KMS-11 (cell line): ENCODE measurements around the gene CES3.

Experiments used
- H2AFZ ChIP-seq: fragments of 200-600 bp; sonication (generic); 2 replicates; pipeline ENCODE4 v1.6.1; 2016; ENCODE audit warnings: antibody characterized with exemption, mixed run types, low read depth
- H3K27ac ChIP-seq: fragments of 200-600 bp; sonication (generic); 2 replicates; pipeline ENCODE4 v1.6.1; 2016; ENCODE audit warnings: mild to moderate bottlenecking, mixed run types
- H3K27me3 ChIP-seq: fragments of 200-600 bp; sonication (generic); 2 replicates; pipeline ENCODE4 v1.6.1; 2017; ENCODE audit warnings: mild to moderate bottlenecking, low read depth, mixed run types, moderate library complexity; ENCODE audit not compliant: insufficient read depth
- H3K36me3 ChIP-seq: fragments of 200-600 bp; sonication (generic); 2 replicates; pipeline ENCODE4 v1.6.1; 2017; ENCODE audit warnings: mild to moderate bottlenecking, mixed run types; ENCODE audit not compliant: insufficient read depth
- H3K4me1 ChIP-seq: fragments of 200-600 bp; sonication (generic); 2 replicates; pipeline ENCODE4 v1.6.1; 2016; ENCODE audit warnings: mild to moderate bottlenecking, low read depth, mixed run types; ENCODE audit not compliant: poor library complexity, severe bottlenecking
- H3K4me2 ChIP-seq: fragments of 200-600 bp; sonication (generic); 2 replicates; pipeline ENCODE4 v1.7.0; 2016; ENCODE audit warnings: mild to moderate bottlenecking, mixed run types
- H3K4me3 ChIP-seq: fragments of 200-600 bp; sonication (generic); IDR thresholded peaks from 2 replicates; pipeline ENCODE4 v1.6.1; 2017; ENCODE audit warnings: low read depth, low read length, mixed read lengths; ENCODE audit not compliant: insufficient read depth
- H3K79me2 ChIP-seq: fragments of 200-600 bp; sonication (generic); 2 replicates; pipeline ENCODE4 v1.6.1; 2016; ENCODE audit warnings: low read depth, mixed run types; ENCODE audit not compliant: insufficient read depth
- H3K9ac ChIP-seq: fragments of 200-600 bp; sonication (generic); 2 replicates; pipeline ENCODE4 v1.6.1; 2016; ENCODE audit warnings: mild to moderate bottlenecking, mixed run types
- H4K20me1 ChIP-seq: fragments of 200-600 bp; sonication (generic); 2 replicates; pipeline ENCODE4 v1.6.1; 2016; ENCODE audit warnings: mild to moderate bottlenecking, mixed run types; ENCODE audit not compliant: insufficient read depth
- TF ChIP-seq, protein P1 (sequence below): fragments of 200-600 bp; sonication (generic); conservative IDR thresholded peaks from 2 replicates; pipeline ENCODE4 v1.6.1; 2017; ENCODE audit warnings: low read depth, mild to moderate bottlenecking, antibody characterized with exemption, low read length, moderate library complexity, mixed read lengths

The CES3 gene, protein sequence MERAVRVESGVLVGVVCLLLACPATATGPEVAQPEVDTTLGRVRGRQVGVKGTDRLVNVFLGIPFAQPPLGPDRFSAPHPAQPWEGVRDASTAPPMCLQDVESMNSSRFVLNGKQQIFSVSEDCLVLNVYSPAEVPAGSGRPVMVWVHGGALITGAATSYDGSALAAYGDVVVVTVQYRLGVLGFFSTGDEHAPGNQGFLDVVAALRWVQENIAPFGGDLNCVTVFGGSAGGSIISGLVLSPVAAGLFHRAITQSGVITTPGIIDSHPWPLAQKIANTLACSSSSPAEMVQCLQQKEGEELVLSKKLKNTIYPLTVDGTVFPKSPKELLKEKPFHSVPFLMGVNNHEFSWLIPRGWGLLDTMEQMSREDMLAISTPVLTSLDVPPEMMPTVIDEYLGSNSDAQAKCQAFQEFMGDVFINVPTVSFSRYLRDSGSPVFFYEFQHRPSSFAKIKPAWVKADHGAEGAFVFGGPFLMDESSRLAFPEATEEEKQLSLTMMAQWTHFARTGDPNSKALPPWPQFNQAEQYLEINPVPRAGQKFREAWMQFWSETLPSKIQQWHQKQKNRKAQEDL

DNA sequence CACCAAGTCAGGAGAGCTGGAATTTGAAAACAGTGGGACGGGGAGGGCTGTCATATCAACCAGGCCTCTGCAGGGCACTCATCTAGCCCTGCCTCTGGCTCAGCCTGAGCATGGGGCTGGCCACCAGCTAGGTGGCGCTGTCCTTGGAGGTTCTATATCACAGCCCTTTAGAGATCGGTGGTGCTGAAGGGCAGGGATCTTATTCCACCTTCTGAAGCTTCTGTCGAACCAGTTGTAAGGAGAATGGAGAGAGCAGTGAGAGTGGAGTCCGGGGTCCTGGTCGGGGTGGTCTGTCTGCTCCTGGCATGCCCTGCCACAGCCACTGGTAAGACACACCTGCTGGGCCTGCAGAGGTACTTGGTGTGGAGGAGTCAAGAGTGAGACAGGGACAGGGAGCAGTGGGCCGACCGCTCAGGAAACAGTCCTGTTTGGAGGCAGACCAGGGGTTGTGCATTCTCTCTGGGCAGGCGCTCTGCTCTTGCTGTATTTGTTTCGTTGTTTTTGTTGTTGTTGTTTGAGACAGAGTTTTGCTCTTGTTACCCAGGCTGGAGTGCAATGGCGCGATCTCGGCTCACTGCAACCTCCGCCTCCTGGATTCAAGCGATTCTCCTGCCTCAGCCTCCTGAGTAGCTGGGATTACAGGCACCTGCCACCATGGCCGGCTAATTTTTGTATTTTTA is at the start of gene CES3:
Gene CES3, plus strand, starts transcription at position 202 of the 680 bp plus-strand sequence. Its CDS starts 42 bp downstream, at position 244.
- Histone ChIP-seq H3K36me3 (no peaks in the 10 kb centered on the region), H2AFZ (peak within 1 kb of the TSS; percentile 82), H4K20me1 (no peaks in the 10 kb centered on the region), H3K4me1 (peaks cover 3% of the 10 kb centered on the region), H3K27ac (no peak within 1 kb of the TSS), H3K4me3 (no peak within 1 kb of the TSS), H3K79me2 (no peaks in the 10 kb centered on the region), H3K4me2 (peak within 1 kb of the TSS; percentile 68), H3K9ac (no peak within 1 kb of the TSS), H3K27me3 (no peaks in the 10 kb centered on the region)
- TF ChIP-seq, protein P1, sequence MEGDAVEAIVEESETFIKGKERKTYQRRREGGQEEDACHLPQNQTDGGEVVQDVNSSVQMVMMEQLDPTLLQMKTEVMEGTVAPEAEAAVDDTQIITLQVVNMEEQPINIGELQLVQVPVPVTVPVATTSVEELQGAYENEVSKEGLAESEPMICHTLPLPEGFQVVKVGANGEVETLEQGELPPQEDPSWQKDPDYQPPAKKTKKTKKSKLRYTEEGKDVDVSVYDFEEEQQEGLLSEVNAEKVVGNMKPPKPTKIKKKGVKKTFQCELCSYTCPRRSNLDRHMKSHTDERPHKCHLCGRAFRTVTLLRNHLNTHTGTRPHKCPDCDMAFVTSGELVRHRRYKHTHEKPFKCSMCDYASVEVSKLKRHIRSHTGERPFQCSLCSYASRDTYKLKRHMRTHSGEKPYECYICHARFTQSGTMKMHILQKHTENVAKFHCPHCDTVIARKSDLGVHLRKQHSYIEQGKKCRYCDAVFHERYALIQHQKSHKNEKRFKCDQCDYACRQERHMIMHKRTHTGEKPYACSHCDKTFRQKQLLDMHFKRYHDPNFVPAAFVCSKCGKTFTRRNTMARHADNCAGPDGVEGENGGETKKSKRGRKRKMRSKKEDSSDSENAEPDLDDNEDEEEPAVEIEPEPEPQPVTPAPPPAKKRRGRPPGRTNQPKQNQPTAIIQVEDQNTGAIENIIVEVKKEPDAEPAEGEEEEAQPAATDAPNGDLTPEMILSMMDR, result peak; percentile 91

DNA sequence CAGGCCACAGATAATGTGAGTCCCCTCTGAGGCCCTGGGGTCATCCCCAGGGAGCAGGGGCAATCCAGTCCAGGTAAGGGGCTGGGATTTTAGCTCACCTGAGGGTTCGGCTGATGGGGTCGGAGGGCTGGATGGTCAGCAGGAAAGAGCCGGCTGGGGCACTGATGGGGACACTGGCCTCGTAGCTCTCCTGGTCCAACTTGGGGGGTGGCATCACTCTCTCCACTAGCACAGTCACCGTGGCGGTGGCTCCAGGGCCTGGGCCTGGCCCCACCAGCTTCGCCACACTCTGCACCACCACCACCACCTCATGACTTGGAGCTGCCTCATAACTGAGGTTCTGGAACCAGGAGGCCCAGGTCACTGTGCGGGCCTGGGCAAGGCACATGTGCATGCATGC is 49.3 kb upstream of the CES3 start:
- TF ChIP-seq, protein P1, result no peak
- H3K9ac ChIP-seq, result no peak overlapping the region
- H4K20me1 ChIP-seq, result no peaks in the 10 kb centered on the region
- no peak overlapping the region for H3K4me2 ChIP-seq
- H3K79me2 ChIP-seq, result no peaks in the 10 kb centered on the region
- H3K36me3 ChIP-seq, result no peaks in the 10 kb centered on the region
- H3K27me3 ChIP-seq, result peaks cover 3% of the 10 kb centered on the region; the same call in 1 of the 2 replicates
- H3K4me3 ChIP-seq, result no peak overlapping the region
- no peak overlapping the region for H2AFZ ChIP-seq
- H3K4me1 ChIP-seq, result no peaks in the 10 kb centered on the region
- H3K27ac ChIP-seq, result no peak overlapping the region

DNA sequence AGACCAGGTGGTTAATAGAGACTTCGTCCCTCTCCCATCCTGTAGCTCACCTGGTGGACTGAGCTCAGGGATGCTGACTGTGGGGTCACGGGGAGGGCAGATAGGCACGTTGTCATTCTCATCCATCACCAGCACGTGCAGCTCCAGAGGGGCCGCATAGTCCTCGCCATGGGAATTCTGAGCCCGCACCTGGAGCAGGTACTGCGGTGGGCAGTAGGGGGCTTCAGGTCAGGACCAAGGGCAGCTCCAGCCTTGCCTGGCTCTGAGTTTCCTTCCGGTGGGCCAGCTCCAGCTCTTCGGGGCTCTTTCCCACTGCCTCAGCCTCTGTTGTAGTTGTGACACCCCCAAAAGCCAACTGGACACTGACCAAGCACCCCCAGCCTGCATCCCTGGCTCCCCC is 48.0 kb upstream of the CES3 start:
- H3K4me1 ChIP-seq, result no peaks in the 10 kb centered on the region
- TF ChIP-seq, protein P1, result no peak
- H3K4me2 ChIP-seq, result no peak overlapping the region
- H3K4me3 ChIP-seq, result no peak overlapping the region
- no peak overlapping the region for H2AFZ ChIP-seq
- peaks cover 7% of the 10 kb centered on the region; the same call in 1 of the 2 replicates for H3K27me3 ChIP-seq
- H3K9ac ChIP-seq, result no peak overlapping the region
- no peaks in the 10 kb centered on the region for H4K20me1 ChIP-seq
- no peaks in the 10 kb centered on the region for H3K36me3 ChIP-seq
- no peaks in the 10 kb centered on the region for H3K79me2 ChIP-seq
- no peak overlapping the region for H3K27ac ChIP-seq

DNA sequence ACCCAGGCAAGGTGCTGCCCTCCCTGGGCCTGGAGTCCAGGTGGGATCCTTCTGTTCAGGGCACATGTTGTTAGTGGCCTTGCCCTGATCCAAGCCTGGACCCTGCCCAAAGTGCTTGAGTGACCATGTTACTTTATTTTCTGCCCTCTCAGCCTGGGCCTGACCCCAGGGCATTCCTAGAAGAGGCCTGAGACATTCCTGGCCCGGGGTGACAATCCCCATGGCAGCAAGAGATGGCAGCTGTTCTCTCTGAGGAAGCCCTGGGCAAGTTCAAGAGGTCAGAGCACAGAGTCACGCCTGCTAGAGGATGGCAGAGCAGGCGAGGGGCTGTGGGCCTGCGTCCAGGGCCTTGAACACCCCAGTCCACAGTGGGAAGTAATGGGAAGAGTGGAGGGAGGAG is 47.4 kb upstream of the CES3 start:
- H2AFZ ChIP-seq, result no peak overlapping the region
- H3K4me2 ChIP-seq, result no peak overlapping the region
- no peaks in the 10 kb centered on the region for H3K36me3 ChIP-seq
- TF ChIP-seq, protein P1, result no peak
- H3K4me1 ChIP-seq, result no peaks in the 10 kb centered on the region
- H3K27ac ChIP-seq, result no peak overlapping the region
- H4K20me1 ChIP-seq, result no peaks in the 10 kb centered on the region
- no peak overlapping the region for H3K4me3 ChIP-seq
- no peaks in the 10 kb centered on the region for H3K79me2 ChIP-seq
- peaks cover 7% of the 10 kb centered on the region; the same call in 1 of the 2 replicates for H3K27me3 ChIP-seq
- H3K9ac ChIP-seq, result no peak overlapping the region
